Neutrophil (primary cell): ENCODE results near the gene RAN.

ENCODE experiments used
- H3K27ac ChIP-seq: fragments of 200-600 bp; sonication (generic); 2 replicates; pipeline ENCODE4 v1.5.1; 2016; ENCODE audit warnings: mild to moderate bottlenecking, moderate library complexity
- H3K27me3 ChIP-seq: fragments of 200-600 bp; sonication (generic); 2 replicates; pipeline ENCODE4 v1.6.0; 2016; ENCODE audit warnings: mild to moderate bottlenecking
- H3K36me3 ChIP-seq: fragments of 200-600 bp; sonication (generic); 2 replicates; pipeline ENCODE4 v1.5.1; 2017
- H3K4me1 ChIP-seq, 2 experiments: fragments of 200-600 bp in 1 of 2; sonication (generic) in 1 of 2; 1 replicate in 1 of 2; 2 replicates in 1 of 2; pipeline versions ENCODE4 v1.5.1 to v1.6.1; 2013 to 2016; ENCODE audit warnings: low read depth in 1 of 2, low read length in 1 of 2, mild to moderate bottlenecking in 1 of 2, moderate library complexity in 1 of 2; ENCODE audit not compliant: control insufficient read depth in 1 of 2, insufficient read depth in 1 of 2
- H3K4me3 ChIP-seq, 2 experiments: fragments of 200-600 bp in 1 of 2; sonication (generic) in 1 of 2; 1 replicate in 1 of 2; 2 replicates in 1 of 2; pipeline ENCODE4 v1.5.1; 2013 to 2016; ENCODE audit warnings: low read depth in 1 of 2, low read length in 1 of 2, mild to moderate bottlenecking in 1 of 2, moderate library complexity in 1 of 2
- H3K9me3 ChIP-seq: fragments of 200-600 bp; sonication (generic); 2 replicates; pipeline ENCODE4 v1.5.1; 2016
- TF ChIP-seq, protein P1 (sequence below): fragments of 200-600 bp; sonication (generic); IDR thresholded peaks from 2 replicates; pipeline ENCODE4 v1.5.1; 2016; ENCODE audit warnings: antibody characterized with exemption

RAN gene

DNA sequence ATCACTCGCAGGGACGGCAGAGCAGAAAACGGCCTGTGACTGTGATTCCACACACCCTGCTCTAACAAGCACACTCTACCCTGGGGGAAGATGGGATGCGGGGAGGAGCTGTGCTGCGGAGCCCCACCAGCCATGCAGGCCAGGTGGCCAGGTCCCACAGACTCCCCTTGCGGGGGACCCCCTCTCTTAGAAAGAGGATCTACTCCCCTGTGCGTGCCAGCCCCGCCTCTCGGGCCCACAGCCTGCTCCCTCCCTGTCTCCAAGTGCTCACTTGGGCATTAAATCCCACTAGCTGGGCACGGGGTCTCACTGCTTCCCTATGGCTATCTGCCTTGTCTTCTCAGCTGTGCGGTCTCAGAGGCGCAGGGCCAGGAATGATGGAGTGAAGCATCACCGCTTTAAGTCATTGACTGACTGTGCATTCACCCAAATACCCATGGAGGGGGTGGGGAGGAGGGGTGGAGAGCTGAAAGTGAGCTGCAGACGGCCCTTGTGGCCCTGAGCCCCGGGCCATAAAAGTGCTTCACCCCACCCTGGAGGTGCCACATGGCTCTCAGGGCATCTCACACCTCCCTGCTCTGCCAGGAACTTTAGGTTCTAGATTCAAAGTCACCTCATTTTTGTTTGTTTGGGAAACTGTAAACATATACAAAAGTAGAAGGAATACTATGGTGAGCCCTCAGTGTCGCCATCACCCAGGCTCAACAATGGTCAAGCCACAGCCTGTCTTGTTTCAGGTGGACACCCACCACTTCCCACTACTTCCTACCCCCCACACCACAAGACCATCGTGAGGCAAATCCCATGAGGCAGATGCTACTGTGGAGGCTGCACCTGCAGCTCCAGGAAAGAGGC lies 42.2 kb upstream of the RAN start:
- no peaks in the 10 kb centered on the region for H3K4me1 ChIP-seq

DNA sequence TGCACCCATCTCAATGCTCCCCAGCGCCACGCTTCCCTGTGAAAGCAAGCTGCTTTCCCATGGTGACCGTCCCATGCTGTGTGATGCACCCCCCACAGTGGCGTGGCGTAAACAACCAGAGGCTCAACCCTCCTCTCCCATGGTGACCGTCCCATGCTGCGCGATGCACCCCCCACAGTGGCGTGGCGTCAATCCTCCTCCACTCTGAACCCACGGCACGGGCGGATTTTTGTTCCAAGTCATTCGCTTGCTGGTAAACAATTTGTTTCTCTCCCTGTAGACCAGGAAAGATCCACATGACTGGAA lies 41.7 kb upstream of the RAN start:
- Histone ChIP-seq H3K36me3 (no peaks in the 10 kb centered on the region), H3K9me3 (no peaks in the 10 kb centered on the region), H3K27me3 (peaks cover 14% of the 10 kb centered on the region), H3K4me1 (no peaks in the 10 kb centered on the region), H3K27ac (no peak overlapping the region), H3K4me3 (no peak overlapping the region)
- TF ChIP-seq, protein P1, sequence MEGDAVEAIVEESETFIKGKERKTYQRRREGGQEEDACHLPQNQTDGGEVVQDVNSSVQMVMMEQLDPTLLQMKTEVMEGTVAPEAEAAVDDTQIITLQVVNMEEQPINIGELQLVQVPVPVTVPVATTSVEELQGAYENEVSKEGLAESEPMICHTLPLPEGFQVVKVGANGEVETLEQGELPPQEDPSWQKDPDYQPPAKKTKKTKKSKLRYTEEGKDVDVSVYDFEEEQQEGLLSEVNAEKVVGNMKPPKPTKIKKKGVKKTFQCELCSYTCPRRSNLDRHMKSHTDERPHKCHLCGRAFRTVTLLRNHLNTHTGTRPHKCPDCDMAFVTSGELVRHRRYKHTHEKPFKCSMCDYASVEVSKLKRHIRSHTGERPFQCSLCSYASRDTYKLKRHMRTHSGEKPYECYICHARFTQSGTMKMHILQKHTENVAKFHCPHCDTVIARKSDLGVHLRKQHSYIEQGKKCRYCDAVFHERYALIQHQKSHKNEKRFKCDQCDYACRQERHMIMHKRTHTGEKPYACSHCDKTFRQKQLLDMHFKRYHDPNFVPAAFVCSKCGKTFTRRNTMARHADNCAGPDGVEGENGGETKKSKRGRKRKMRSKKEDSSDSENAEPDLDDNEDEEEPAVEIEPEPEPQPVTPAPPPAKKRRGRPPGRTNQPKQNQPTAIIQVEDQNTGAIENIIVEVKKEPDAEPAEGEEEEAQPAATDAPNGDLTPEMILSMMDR = no peak

More for the DNA sequence above, 42.2 kb upstream of the RAN start:
- no peak overlapping the region for H3K4me3 ChIP-seq
- TF ChIP-seq, protein P1 = no peak
- H3K36me3 ChIP-seq = no peaks in the 10 kb centered on the region
- no peak overlapping the region for H3K27ac ChIP-seq
- H3K9me3 ChIP-seq = no peaks in the 10 kb centered on the region
- peaks cover 8% of the 10 kb centered on the region for H3K27me3 ChIP-seq

DNA sequence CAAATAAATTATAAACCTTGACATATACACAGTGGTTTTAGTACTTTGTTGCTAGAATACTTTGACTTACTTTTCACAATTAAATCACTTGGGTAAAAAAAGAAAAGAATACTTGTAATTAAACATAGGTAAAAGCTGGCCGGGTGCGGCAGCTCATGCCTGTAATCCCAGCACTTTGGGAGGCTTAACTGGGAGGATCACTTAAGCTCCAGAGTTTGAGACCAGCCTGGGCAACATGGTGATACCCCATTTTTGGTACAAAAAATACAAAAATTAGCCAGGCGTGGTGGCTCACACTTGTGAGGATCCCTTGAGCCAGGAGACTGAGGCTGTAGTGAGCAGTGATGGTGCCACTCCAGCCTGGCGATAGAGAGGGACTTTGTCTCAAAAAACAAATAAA lies 40.6 kb upstream of the RAN start:
- Histone ChIP-seq H3K4me1 (no peaks in the 10 kb centered on the region), H3K27ac (no peak overlapping the region), H3K4me3 (no peak overlapping the region), H3K9me3 (no peaks in the 10 kb centered on the region), H3K36me3 (no peaks in the 10 kb centered on the region), H3K27me3 (peaks cover 25% of the 10 kb centered on the region)
- TF ChIP-seq, protein P1 = no peak

DNA sequence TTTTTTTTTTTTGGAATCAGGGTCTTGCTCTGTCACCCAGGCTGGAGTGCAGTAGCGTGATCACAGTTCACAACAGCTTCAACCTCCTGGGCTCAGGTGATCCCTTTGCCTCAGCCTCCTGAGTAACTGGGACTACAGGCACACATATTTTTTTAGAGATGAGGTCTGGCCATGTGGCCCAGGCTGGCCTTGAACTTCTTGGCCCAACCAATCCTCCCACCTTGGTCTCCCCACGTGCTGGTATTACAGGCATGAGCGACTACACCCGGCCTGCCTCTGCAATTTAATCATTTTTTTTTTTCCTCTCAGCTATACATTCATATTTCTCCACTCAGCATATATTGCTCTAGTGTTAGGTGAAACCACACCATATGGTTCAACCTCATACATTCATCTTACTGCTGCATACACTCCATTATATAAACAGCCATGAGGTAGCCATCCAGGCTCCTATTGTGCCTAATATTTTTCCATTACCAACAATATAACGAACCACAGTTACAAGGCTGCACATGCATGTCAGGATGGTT lies 39.9 kb upstream of the RAN start:
- Histone ChIP-seq H3K9me3 (no peaks in the 10 kb centered on the region), H3K27ac (no peak overlapping the region), H3K27me3 (peaks cover 31% of the 10 kb centered on the region), H3K4me3 (no peak overlapping the region), H3K4me1 (no peaks in the 10 kb centered on the region), H3K36me3 (no peaks in the 10 kb centered on the region)
- TF ChIP-seq, protein P1 = no peak

DNA sequence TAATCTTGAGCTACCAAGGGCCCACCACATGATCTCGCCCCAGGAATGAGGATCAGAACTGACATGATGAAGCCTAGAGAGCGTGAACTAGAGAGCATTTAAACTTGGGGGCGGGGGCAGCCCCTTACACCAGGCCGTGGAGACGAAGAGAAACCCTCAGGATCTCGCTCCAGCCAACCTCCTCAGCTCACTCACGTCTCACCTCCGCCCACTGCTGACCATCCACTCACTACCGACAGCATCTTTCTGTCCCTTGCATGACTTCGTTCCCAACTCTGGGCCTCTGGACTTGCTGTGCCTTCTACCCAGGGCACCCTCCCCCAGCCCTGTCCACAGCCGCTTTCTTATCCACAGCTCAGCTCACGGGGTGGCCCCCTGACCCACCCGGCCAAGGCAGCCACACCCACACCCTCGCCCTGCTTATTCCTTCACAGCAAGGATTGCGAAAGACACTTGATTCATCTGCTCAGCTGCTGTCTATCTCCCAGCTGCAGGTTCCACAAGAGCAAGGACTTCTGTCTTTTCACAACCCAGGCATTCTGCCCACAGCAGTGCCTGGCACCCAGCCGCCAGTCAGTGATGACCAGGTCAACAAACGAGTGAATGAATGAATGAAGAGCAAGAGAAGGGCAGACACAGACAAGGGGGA lies 39.2 kb upstream of the RAN start:
- TF ChIP-seq, protein P1 = no peak
- H3K4me1 ChIP-seq = no peaks in the 10 kb centered on the region
- peaks cover 39% of the 10 kb centered on the region for H3K27me3 ChIP-seq
- H3K27ac ChIP-seq = no peak overlapping the region
- no peak overlapping the region for H3K4me3 ChIP-seq
- no peaks in the 10 kb centered on the region for H3K9me3 ChIP-seq
- no peaks in the 10 kb centered on the region for H3K36me3 ChIP-seq
